DND-41 (cell line): Measurements from ENCODE around the gene C3AR1.

ENCODE experiments used
- EZH2 ChIP-seq: IDR thresholded peaks from 3 replicates; pipeline ENCODE4 v1.6.1; 2012; ENCODE audit warnings: borderline replicate concordance, low read depth, mild to moderate bottlenecking, moderate library complexity, low read length, inconsistent platforms; ENCODE audit not compliant: severe bottlenecking
- TF ChIP-seq, protein P1 (sequence below): IDR thresholded peaks from 2 replicates; pipeline ENCODE4 v1.5.1; 2012; ENCODE audit warnings: borderline replicate concordance, low read length, moderate library complexity, mild to moderate bottlenecking; ENCODE audit not compliant: poor library complexity, severe bottlenecking; ENCODE audit errors: extremely low read depth

- TF ChIP-seq, protein P1, sequence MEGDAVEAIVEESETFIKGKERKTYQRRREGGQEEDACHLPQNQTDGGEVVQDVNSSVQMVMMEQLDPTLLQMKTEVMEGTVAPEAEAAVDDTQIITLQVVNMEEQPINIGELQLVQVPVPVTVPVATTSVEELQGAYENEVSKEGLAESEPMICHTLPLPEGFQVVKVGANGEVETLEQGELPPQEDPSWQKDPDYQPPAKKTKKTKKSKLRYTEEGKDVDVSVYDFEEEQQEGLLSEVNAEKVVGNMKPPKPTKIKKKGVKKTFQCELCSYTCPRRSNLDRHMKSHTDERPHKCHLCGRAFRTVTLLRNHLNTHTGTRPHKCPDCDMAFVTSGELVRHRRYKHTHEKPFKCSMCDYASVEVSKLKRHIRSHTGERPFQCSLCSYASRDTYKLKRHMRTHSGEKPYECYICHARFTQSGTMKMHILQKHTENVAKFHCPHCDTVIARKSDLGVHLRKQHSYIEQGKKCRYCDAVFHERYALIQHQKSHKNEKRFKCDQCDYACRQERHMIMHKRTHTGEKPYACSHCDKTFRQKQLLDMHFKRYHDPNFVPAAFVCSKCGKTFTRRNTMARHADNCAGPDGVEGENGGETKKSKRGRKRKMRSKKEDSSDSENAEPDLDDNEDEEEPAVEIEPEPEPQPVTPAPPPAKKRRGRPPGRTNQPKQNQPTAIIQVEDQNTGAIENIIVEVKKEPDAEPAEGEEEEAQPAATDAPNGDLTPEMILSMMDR, result no peak
- TF ChIP-seq EZH2, result no peak
Measured at GRCh38 chr12:8027856-8028255, 38.3 kb downstream of the C3AR1 start.
